ENCODE results near the gene BRIX1.
A peak's percentile ranks its signal among the peaks of the same experiment; 100 is the strongest.

Gene BRIX1

GRCh38 chr5:34930462-34930844 is 14.9 kb downstream of the BRIX1 start:
- H3K27ac ChIP-seq (ENCODE audit: low read length): no peak overlapping the region
- H3K36me3 ChIP-seq (ENCODE audit: insufficient read depth, low read depth, low read length): peaks cover 45% of the 10 kb centered on the region

DNA sequence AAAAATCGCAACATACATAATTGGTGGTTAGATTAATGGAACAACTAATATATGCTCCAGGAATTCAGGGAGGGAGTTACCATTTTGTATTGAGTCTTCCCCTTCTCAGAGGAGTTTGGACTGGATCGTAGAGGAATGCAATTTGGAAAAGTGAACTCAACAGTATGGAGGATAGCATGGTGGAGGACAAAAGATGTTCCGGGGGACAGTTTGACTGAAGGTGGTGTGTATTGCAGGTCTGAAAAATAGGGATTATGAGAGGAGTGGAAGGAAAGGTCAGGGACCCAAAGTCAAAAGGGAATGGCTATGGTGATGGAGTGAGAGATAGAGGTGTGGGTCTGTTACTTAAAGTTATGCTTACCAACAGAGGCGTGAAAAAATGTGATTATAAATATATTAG is 15.4 kb downstream of the BRIX1 start:
- Histone ChIP-seq H3K27me3 (ENCODE audit: insufficient read depth, low read length) (no peaks in the 10 kb centered on the region), H3K4me3 (ENCODE audit: low read length) (peak overlapping the region; percentile 89), H3K9ac (ENCODE audit: low read depth, low read length) (peak overlapping the region; percentile 93; the same call in 1 of the 2 replicates), H3K27ac (ENCODE audit: low read length) (no peak overlapping the region), H3K36me3 (ENCODE audit: insufficient read depth, low read depth, low read length) (peaks cover 45% of the 10 kb centered on the region), H3K9me3 (ENCODE audit: insufficient read depth, low read depth, low read length) (no peaks in the 10 kb centered on the region), H3K4me1 (ENCODE audit: insufficient read depth, low read length) (peaks cover 9% of the 10 kb centered on the region; the same call in 1 of the 2 replicates)

More at GRCh38 chr5:34930462-34930844, 14.9 kb downstream of the BRIX1 start:
- H3K4me3 ChIP-seq (ENCODE audit: low read length): peak overlapping the region; percentile 89
- no peaks in the 10 kb centered on the region for H3K9me3 ChIP-seq (ENCODE audit: insufficient read depth, low read depth, low read length)
- peak overlapping the region; percentile 93 for H3K9ac ChIP-seq (ENCODE audit: low read depth, low read length)
- peaks cover 9% of the 10 kb centered on the region; the same call in 1 of the 2 replicates for H3K4me1 ChIP-seq (ENCODE audit: insufficient read depth, low read length)
- H3K27me3 ChIP-seq (ENCODE audit: insufficient read depth, low read length): no peaks in the 10 kb centered on the region

- Histone ChIP-seq H3K36me3 (ENCODE audit: insufficient read depth, low read depth, low read length) (peaks cover 44% of the 10 kb centered on the region), H3K27ac (ENCODE audit: low read length) (no peak overlapping the region), H3K9me3 (ENCODE audit: insufficient read depth, low read depth, low read length) (no peaks in the 10 kb centered on the region), H3K9ac (ENCODE audit: low read depth, low read length) (no peak overlapping the region), H3K27me3 (ENCODE audit: insufficient read depth, low read length) (no peaks in the 10 kb centered on the region), H3K4me3 (ENCODE audit: low read length) (no peak overlapping the region), H3K4me1 (ENCODE audit: insufficient read depth, low read length) (peaks cover 9% of the 10 kb centered on the region; the same call in 1 of the 2 replicates)
Measured at GRCh38 chr5:34932947-34933346, 17.4 kb downstream of the BRIX1 start.

DNA sequence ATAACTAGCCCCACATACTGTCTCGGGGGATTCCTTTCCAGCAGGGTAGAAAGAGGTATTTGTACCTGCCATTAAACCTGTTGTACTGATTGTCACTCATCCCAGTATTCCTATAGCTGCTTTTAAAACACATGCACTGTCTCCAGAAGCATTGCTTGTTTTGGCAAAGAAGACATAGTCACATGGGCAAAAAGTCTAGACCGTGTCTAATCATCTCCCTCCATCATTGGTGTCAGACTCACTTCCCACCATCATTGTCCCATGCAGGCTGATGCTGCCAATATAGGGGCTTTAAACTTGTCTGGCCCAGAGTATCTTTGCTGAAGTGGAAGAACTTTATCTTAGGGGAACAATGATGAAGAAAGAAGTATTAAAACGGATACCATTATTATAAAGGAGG is 26.4 kb downstream of the BRIX1 start:
- H3K36me3 ChIP-seq (ENCODE audit: insufficient read depth, low read depth, low read length): peaks cover 90% of the 10 kb centered on the region
- no peaks in the 10 kb centered on the region for H3K27me3 ChIP-seq (ENCODE audit: insufficient read depth, low read length)
- no peaks in the 10 kb centered on the region for H3K4me1 ChIP-seq (ENCODE audit: insufficient read depth, low read length)
- no peaks in the 10 kb centered on the region for H3K9me3 ChIP-seq (ENCODE audit: insufficient read depth, low read depth, low read length)
- H3K27ac ChIP-seq (ENCODE audit: low read length): no peak overlapping the region
- no peak overlapping the region for H3K4me3 ChIP-seq (ENCODE audit: low read length)
- no peak overlapping the region for H3K9ac ChIP-seq (ENCODE audit: low read depth, low read length)

- Histone ChIP-seq H3K36me3 (ENCODE audit: insufficient read depth, low read depth, low read length) (peaks cover 83% of the 10 kb centered on the region), H3K27me3 (ENCODE audit: insufficient read depth, low read length) (no peaks in the 10 kb centered on the region), H3K4me3 (ENCODE audit: low read length) (no peak overlapping the region), H3K27ac (ENCODE audit: low read length) (no peak overlapping the region), H3K4me1 (ENCODE audit: insufficient read depth, low read length) (no peaks in the 10 kb centered on the region), H3K9me3 (ENCODE audit: insufficient read depth, low read depth, low read length) (no peaks in the 10 kb centered on the region), H3K9ac (ENCODE audit: low read depth, low read length) (no peak overlapping the region)
Measured at GRCh38 chr5:34944044-34944443, 28.5 kb downstream of the BRIX1 start.

- Histone ChIP-seq H3K27ac (ENCODE audit: low read length) (no peak overlapping the region), H3K4me3 (ENCODE audit: low read length) (no peak overlapping the region), H3K9ac (ENCODE audit: low read depth, low read length) (no peak overlapping the region), H3K36me3 (ENCODE audit: insufficient read depth, low read depth, low read length) (peaks cover 85% of the 10 kb centered on the region), H3K4me1 (ENCODE audit: insufficient read depth, low read length) (no peaks in the 10 kb centered on the region), H3K9me3 (ENCODE audit: insufficient read depth, low read depth, low read length) (no peaks in the 10 kb centered on the region), H3K27me3 (ENCODE audit: insufficient read depth, low read length) (no peaks in the 10 kb centered on the region)
Measured at GRCh38 chr5:34944460-34945047, 29.0 kb downstream of the BRIX1 start.

DNA sequence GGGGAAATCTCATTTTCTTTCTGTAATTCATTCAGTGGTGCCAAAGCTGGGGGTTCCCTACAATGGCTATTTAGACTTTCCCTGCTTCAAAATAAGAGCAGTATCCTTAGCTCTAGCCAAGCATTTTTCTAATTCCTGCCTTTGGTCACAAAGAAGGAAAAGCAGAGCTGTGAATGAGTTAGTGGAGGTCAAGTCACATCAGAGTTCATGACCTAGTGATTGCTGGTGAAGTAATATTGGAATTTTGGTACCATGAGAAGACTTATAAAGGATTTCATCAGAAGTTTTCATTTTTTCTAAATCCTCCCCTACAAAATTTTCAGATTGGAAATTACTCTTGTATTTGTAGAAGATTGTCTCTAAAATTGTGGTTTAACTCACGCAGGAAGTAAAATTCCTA is 41.8 kb downstream of the BRIX1 start:
- Histone ChIP-seq H3K27ac (ENCODE audit: low read length) (no peak overlapping the region), H3K9ac (ENCODE audit: low read depth, low read length) (no peak overlapping the region), H3K4me1 (ENCODE audit: insufficient read depth, low read length) (no peaks in the 10 kb centered on the region), H3K27me3 (ENCODE audit: insufficient read depth, low read length) (no peaks in the 10 kb centered on the region), H3K36me3 (ENCODE audit: insufficient read depth, low read depth, low read length) (peaks cover 32% of the 10 kb centered on the region), H3K9me3 (ENCODE audit: insufficient read depth, low read depth, low read length) (no peaks in the 10 kb centered on the region), H3K4me3 (ENCODE audit: low read length) (no peak overlapping the region)

DNA sequence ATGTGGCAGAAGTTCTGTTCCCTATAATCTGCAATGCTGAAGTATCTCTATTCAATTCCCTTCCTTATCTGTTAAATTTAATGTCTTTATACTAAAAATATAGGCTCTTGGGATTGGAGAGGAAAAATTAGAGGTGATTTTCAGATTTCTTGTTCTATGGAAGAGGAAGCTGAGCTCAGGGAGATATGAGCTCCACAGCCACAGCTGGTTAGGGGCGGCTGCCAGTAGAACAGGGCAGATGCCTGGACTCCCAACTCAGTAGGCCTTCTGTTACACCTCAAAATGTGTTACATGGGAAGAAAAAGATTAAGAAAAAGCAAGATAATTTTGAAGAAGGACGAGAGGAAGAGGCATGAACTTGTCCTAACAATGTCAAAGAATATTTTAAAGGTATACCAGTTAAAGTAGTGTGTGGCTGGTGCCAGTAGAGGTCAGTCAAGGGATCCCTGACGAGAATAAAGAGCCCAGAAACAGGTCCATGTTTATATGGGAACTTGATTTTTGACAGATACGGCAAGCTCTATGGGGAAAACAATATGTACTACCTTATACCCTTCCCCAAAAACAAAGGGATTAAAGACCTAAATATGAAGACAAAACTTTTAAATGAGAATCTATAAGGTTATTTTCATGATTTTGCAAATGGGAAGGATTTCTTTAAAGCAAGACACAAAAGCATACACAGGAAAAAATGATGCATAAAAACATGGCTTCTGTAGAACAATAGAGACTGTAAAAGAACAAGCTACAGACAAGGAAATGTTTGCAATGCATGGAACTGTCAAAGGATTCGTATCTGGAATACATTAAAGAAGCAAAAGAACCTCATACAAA is 42.6 kb downstream of the BRIX1 start:
- no peaks in the 10 kb centered on the region for H3K4me1 ChIP-seq (ENCODE audit: insufficient read depth, low read length)
- no peaks in the 10 kb centered on the region for H3K9me3 ChIP-seq (ENCODE audit: insufficient read depth, low read depth, low read length)
- no peak overlapping the region for H3K4me3 ChIP-seq (ENCODE audit: low read length)
- H3K27ac ChIP-seq (ENCODE audit: low read length): no peak overlapping the region
- no peak overlapping the region for H3K9ac ChIP-seq (ENCODE audit: low read depth, low read length)
- H3K27me3 ChIP-seq (ENCODE audit: insufficient read depth, low read length): no peaks in the 10 kb centered on the region
- peaks cover 24% of the 10 kb centered on the region for H3K36me3 ChIP-seq (ENCODE audit: insufficient read depth, low read depth, low read length)

GRCh38 chr5:34959323-34959722 is 43.8 kb downstream of the BRIX1 start:
- no peak overlapping the region for H3K27ac ChIP-seq (ENCODE audit: low read length)

GRCh38 chr5:34967540-34967939 is 52.0 kb downstream of the BRIX1 start:
- no peaks in the 10 kb centered on the region for H3K27me3 ChIP-seq (ENCODE audit: insufficient read depth, low read length)
- no peak overlapping the region for H3K9ac ChIP-seq (ENCODE audit: low read depth, low read length)
- no peaks in the 10 kb centered on the region for H3K36me3 ChIP-seq (ENCODE audit: insufficient read depth, low read depth, low read length)
- H3K4me3 ChIP-seq (ENCODE audit: low read length): no peak overlapping the region
- H3K27ac ChIP-seq (ENCODE audit: low read length): no peak overlapping the region
- no peaks in the 10 kb centered on the region for H3K4me1 ChIP-seq (ENCODE audit: insufficient read depth, low read length)
- H3K9me3 ChIP-seq (ENCODE audit: insufficient read depth, low read depth, low read length): no peaks in the 10 kb centered on the region

More at GRCh38 chr5:34959323-34959722, 43.8 kb downstream of the BRIX1 start:
- Histone ChIP-seq H3K27me3 (ENCODE audit: insufficient read depth, low read length) (no peaks in the 10 kb centered on the region), H3K4me1 (ENCODE audit: insufficient read depth, low read length) (no peaks in the 10 kb centered on the region), H3K9me3 (ENCODE audit: insufficient read depth, low read depth, low read length) (no peaks in the 10 kb centered on the region), H3K9ac (ENCODE audit: low read depth, low read length) (no peak overlapping the region), H3K36me3 (ENCODE audit: insufficient read depth, low read depth, low read length) (peaks cover 12% of the 10 kb centered on the region), H3K4me3 (ENCODE audit: low read length) (no peak overlapping the region)

GRCh38 chr5:34968258-34968657 is 52.7 kb downstream of the BRIX1 start:
- no peak overlapping the region for H3K4me3 ChIP-seq (ENCODE audit: low read length)
- H3K27me3 ChIP-seq (ENCODE audit: insufficient read depth, low read length): no peaks in the 10 kb centered on the region
- no peaks in the 10 kb centered on the region for H3K9me3 ChIP-seq (ENCODE audit: insufficient read depth, low read depth, low read length)
- H3K27ac ChIP-seq (ENCODE audit: low read length): no peak overlapping the region
- no peaks in the 10 kb centered on the region for H3K36me3 ChIP-seq (ENCODE audit: insufficient read depth, low read depth, low read length)
- H3K9ac ChIP-seq (ENCODE audit: low read depth, low read length): no peak overlapping the region
- no peaks in the 10 kb centered on the region for H3K4me1 ChIP-seq (ENCODE audit: insufficient read depth, low read length)

- Histone ChIP-seq H3K27ac (ENCODE audit: low read length) (no peak overlapping the region), H3K36me3 (ENCODE audit: insufficient read depth, low read depth, low read length) (no peaks in the 10 kb centered on the region), H3K4me1 (ENCODE audit: insufficient read depth, low read length) (no peaks in the 10 kb centered on the region), H3K9me3 (ENCODE audit: insufficient read depth, low read depth, low read length) (no peaks in the 10 kb centered on the region), H3K9ac (ENCODE audit: low read depth, low read length) (no peak overlapping the region), H3K4me3 (ENCODE audit: low read length) (no peak overlapping the region), H3K27me3 (ENCODE audit: insufficient read depth, low read length) (no peaks in the 10 kb centered on the region)
Measured at GRCh38 chr5:34970552-34970951, 55.0 kb downstream of the BRIX1 start.
